NCI-H526 treated with DMSO at 0.1 percent for 48 hours (cell line): ENCODE data around the gene TUBE1.
"Not testable (repeated sequence)": the region's sequence is repeated elsewhere in the genome, so short reads cannot be mapped to it uniquely, and the experiment has no call there.

Experiments
- DNase-seq: peaks from one replicate; lab custom pipeline; 2025; lab: John Stamatoyannopoulos, UW

The TUBE1 gene

GRCh38 chr6:112062966-112063365 lies 24.3 kb downstream of the TUBE1 start:
- DNase-seq = no peak

DNA sequence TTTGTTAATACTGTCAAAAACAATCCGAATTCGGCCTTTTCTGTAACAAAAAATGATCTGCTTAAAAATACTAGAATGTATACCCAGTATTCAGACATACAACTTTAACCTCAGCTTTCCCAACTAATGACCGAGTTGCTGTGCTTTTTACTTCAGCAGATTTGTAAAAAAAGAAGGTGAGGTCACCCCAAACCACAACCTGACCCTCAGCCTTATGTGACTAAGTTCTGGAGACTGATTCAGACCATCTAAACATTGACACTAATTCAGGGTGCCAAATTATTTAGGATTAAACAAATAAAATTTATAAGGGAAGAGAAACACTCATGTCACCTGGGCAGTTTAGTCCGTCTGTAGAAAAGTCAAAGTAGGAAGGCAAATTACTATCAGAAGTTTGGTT lies 25.7 kb downstream of the TUBE1 start:
- DNase-seq = no peak

DNA sequence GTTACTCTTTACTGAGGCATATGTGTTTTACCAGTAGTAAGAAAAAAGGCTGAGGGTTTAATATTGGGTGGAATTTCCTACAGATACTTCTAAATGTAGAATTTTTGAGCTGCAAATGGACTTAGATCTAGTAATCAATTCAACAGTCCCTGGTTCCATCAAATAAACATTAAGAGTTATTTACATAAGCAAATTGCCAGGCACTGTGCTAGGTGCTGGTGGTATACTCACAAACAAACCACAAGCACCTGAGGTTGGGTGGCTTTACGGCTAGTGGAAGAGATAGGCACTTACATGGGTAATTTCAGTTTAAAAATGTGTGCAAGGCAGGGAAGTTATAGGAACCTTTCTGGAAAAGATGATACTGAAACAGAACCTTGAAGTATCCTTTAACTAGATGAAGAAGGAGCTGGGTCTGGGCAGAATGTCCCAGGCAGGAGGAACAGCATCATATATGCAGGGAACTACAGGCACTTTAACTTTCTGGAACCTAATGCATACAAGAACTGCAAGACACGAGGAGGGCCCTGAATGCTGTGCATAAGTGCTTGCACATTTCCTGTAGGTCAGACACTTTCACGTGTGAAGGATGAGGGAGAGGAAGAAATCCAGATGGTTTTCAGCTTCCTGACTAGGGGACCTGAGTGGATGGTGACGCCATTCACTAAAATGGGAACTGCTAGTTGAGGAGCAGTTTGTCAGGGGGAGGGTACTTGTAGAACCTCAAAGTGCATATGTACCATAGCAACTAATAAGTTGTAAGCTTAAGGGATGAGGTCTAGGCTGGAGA lies 28.8 kb downstream of the TUBE1 start:
- peak; percentile 38 for DNase-seq

GRCh38 chr6:112054555-112055190 lies 32.6 kb downstream of the TUBE1 start:
- DNase-seq = no peak

DNA sequence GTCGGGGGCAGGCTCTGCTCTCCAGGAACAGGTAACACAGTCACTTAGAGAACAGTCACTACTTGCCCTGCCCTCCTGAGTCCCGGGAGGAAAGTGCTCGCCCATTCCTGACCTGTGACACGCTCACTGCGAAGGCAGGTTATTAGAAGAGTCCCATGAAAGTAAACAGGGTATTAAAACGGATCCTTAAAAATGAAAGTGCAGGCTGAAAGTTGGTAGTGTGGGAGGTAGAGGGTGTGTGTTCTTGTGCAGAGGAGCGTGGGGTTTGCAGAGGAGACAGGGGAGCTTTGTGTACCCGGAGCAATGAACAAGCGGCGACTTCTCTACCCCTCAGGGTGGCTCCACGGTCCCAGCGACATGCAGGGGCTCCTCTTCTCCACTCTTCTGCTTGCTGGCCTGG lies 33.3 kb downstream of the TUBE1 start, which contains the start of gene CCN6:
CCN6 (plus strand) TSS at position 104 of the 400 bp plus-strand sequence; CDS start at position 358, 254 bp downstream.
- DNase-seq = no peak

GRCh38 chr6:112051251-112051740 lies 36.0 kb downstream of the TUBE1 start:
- DNase-seq = not testable (repeated sequence)

DNA sequence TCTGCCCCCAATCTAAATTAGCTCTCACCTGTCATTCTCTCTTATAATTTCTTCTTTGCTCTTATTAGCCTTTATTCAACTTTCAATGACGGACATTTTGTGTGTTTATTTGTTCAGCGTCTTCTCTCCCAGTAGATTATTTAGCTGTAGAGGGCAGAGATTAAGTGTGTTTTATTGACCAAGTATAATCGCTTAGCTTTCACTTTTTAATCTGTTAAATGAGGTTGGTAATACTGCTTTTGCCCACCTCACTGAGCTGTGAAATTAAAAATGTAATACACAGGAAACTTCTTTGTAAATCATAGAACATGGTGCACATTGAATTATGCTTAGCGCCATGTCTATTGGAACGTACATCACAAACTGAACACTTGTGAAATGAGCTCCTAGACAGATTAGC lies 36.9 kb downstream of the TUBE1 start:
- DNase-seq = no peak

DNA sequence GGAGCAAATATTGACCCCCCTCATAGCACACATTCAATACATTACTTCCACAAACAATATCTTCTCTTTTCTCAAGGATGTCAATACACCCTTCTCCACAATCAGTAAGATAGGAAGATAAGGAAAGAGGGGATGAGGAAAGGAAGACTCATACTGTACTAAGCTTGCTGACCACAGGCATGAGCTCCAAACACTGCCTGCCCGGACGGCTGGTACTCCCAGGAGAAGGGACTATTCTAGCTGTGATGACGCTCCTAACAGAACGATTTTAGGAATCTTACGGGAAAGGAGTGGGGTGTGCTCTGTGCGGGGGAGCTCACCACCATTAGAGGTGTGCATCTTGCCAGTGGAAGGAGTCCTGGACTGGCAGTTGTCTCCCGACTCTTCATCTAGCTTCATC lies 37.3 kb downstream of the TUBE1 start:
- no peak for DNase-seq

- DNase-seq = no peak
These were observed 38.1 kb downstream of the TUBE1 start for GRCh38 chr6:112049026-112049799.

GRCh38 chr6:112047523-112047922 lies 39.8 kb downstream of the TUBE1 start:
- DNase-seq = not testable (repeated sequence)

DNA sequence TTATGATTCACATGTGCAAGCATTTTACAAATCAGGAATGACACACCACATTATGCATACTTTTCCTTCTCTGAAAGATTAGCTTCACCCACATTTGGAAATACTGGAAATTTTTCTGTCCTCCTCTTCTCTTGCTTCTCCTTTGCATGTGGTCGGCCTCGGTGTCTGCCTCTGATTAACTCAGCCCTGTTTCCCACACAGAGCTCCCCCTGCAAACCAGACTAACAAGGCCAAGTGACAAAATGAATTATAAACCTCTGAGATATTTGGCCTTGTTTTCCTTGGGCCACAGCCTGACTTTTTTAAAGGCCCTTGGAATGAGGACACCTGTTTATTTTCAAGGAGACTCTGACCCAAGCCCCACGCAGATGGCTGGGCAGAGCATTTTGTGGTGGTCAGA lies 42.4 kb downstream of the TUBE1 start:
- DNase-seq = no peak

- no peak for DNase-seq
These were observed 43.1 kb downstream of the TUBE1 start for GRCh38 chr6:112044196-112044595.

DNA sequence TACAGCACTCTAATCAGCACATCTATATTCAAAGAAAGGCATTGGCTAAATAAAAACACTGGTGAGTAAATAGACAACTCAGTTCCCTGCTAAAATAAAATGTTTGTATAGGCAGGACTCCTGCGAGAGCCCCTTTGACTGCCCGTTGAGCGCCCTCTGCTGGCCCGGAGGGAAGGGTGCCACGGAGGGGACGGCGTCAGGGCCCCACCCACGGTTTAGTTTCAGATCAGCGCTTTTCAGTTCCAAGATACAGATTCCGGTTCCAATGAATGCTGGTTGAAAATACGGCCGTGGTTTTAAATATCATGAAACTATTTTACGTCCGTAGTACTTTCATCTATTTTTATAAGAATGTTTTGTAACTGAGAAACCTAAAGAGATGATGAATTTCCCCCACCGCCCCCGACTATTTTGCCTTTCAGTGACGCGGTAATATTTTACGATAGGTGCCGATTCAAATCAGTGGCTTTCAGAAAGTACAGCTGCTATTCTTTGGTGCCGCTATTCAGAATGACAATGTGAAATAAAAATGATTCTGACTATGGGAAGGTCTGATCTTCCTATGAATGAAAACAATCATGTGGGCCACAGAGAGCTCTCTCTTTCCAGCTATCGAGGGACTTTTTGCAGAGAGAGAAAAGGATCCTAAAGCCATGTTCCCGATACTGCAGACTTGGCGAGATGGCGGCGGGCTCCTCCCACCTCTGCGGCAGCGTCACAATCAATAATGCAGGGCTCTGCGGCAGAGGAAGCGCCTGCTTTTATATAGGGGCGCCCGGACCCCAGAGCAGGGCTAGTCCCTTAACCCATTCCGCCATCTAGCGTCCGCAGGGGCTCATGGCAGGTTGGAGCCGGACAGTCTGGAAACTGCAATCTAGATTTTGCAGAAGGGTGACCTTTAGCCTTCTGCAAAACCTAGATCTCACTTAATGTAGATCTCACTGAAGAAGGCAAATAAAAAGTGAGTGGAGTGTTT lies 44.0 kb downstream of the TUBE1 start:
- DNase-seq = peak; percentile 80

GRCh38 chr6:112041535-112041934 lies 45.7 kb downstream of the TUBE1 start:
- DNase-seq = no peak

DNA sequence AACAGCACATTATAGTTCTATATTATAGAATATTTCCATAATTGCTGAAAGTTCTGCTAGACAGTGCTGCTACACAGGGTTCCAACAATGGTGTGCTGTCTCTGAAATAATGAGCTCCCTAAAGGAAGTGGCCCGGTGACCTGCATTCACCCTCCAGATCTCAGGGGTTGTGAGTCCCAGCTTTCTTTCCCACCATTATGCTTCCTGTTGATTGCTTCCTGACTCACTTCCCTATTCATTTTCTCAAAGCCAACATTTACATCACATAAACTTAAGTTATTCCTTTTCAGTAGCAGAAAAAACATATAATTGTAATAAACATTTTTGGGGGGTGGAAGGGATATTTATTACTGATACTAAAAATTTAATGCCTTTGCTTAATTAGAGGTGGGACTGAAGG lies 46.3 kb downstream of the TUBE1 start:
- DNase-seq = no peak

DNA sequence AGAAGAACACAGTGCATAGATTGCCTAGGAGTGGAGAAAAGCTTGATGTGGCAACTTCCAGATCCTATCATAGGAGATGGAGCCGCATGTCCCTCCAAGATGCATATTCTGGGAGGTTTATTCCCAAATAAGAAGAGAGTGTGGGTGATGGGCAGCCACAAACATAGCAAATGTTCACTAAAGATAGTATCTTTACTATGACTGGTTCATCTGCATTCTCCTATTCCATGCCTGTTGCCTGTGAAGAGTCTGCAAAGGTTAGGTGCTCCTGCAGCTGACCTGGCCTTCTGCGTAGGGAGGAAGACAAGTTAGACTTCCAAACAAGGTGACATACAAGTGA lies 47.9 kb downstream of the TUBE1 start:
- no peak for DNase-seq

- DNase-seq = no peak
These were observed 48.4 kb downstream of the TUBE1 start for GRCh38 chr6:112038756-112039430.

DNA sequence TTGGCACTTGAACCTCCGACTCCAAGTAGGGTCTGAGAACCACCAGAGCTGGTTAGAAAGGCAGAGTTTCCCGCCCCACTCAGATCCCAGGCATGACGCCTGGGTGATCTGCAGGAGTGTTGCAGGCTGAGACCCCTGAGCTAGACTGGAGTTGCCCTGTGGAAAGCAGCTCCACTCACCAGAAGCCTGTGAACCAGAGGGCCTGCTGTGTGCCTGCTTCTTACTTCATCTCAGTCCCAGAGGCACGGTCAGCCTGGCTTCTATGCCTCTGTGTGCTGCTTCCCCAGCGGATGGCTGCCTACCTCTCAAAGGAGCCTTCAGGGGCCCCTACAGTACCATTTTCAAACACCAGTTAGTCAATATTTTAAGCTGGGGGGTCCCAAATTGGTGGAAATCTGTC lies 49.0 kb downstream of the TUBE1 start:
- DNase-seq = no peak

DNA sequence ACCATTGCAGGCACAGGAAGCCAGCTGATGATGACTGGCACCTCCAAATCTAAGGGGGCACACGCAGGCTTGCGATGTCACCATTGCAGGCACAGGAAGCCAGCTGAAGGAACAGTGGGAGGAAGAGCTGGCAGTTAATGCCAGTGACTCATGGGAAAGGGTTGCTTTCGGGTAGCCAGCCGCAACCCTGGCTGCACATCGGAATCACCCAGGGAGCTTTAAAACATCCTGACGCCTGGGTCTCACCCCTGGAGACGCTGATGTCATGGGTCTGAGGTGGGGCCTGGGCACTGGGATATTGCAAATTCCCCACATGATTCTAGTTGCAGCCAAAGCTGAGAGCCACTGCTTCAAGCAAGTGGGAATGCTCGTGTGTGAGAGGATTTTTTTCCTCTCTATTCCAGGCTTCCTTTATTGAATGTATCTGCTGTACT lies 49.5 kb downstream of the TUBE1 start:
- DNase-seq = no peak

GRCh38 chr6:112036088-112036637 lies 51.1 kb downstream of the TUBE1 start:
- DNase-seq = no peak

- no peak for DNase-seq
These were observed 52.7 kb downstream of the TUBE1 start for GRCh38 chr6:112034616-112034995.
